ENCODE data around the gene FAM180A.

The FAM180A gene

GRCh38 chr7:135771961-135772638 is 23.5 kb upstream of the FAM180A start:
- DNase-seq (ENCODE audit: extremely low read depth, low read depth) = no peak
- TF ChIP-seq CTCF (IDR thresholded peaks at IDR 0.05; ENCODE audit: low read depth, low read length) = no peak

DNA sequence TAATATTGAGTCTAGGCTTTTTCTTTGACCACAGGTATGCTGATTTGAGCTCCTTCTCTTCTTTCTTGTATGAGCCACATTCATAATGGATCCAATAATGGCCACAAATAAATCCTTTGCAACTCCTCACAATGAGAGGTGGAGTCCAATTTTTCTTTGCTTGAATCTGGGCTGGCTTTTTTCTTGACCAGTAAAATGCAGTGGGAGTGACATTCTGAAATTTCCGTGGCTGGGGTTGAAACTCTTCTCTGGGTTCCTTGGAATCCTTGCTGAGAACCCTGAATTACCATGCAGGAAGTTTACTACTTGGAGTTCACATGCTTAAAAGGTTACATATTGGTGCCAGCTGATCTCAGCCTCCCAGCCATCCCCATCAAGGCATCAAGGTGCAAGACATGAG is 22.4 kb upstream of the FAM180A start:
- no peak for DNase-seq (ENCODE audit: extremely low read depth, low read depth)
- TF ChIP-seq CTCF (IDR thresholded peaks at IDR 0.05; ENCODE audit: low read depth, low read length) = no peak

GRCh38 chr7:135770139-135770710 is 21.6 kb upstream of the FAM180A start:
- TF ChIP-seq CTCF (IDR thresholded peaks at IDR 0.05; ENCODE audit: low read depth, low read length) = no peak
- DNase-seq (ENCODE audit: extremely low read depth, low read depth) = no peak

DNA sequence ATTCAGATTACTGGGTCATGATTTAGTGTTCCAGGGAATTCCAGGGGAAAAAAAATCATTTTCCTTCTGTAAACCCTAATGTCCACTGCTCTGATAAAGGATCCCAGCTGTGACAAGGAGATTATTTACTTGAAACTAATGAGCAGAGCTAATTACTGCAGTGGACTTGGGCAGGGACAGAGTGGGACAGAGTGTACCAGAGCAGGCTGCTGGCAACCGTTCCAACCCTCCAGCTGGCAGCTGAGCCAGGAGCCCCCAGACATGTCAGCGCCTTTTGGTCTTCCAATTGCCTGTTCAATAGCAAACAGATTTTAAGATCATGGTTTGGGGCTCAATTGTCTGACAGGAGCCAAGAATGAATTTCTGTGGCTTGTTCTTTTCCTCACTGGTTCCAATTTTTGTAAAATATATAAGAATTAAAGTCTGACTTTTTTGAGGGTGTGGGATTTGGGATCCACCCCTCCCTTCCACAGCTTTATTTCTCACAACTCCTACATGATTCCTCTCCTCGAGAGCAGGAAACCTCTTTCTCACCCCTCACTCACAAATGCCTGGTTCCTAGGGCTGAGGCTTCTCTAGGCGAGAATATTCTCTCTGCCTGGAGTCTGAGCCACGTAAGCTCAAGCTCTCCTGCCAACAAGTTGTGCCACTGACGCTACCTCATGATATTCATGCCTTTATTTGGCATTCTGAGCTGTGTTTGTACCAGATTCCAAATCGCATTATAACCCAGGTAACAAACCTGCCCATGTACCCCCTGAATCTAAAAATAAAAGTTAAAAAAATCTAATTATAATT is 20.6 kb upstream of the FAM180A start:
- no peak for DNase-seq (ENCODE audit: extremely low read depth, low read depth)
- no peak for TF ChIP-seq CTCF (IDR thresholded peaks at IDR 0.05; ENCODE audit: low read depth, low read length)

- DNase-seq (ENCODE audit: extremely low read depth, low read depth) = no peak
- no peak for TF ChIP-seq CTCF (IDR thresholded peaks at IDR 0.05; ENCODE audit: low read depth, low read length)
Observed at GRCh38 chr7:135768467-135768866, 19.9 kb upstream of the FAM180A start.

- TF ChIP-seq CTCF (IDR thresholded peaks at IDR 0.05; ENCODE audit: low read depth, low read length) = no peak
- no peak for DNase-seq (ENCODE audit: extremely low read depth, low read depth)
Observed at GRCh38 chr7:135768064-135768463, 19.5 kb upstream of the FAM180A start.

- no peak for DNase-seq (ENCODE audit: extremely low read depth, low read depth)
- TF ChIP-seq CTCF (IDR thresholded peaks at IDR 0.05; ENCODE audit: low read depth, low read length) = no peak
Observed at GRCh38 chr7:135763261-135763660, 14.6 kb upstream of the FAM180A start.
